Epithelial cell of esophagus (primary cell): Measurements from ENCODE around the gene UGGT2.
A peak's percentile ranks its signal among the peaks of the same experiment; 100 is the strongest.
"Not testable (repeated sequence)": the region's sequence is repeated elsewhere in the genome, so short reads cannot be mapped to it uniquely, and the experiment has no call there.

Experiments used
- DNase-seq: peaks from one replicate; pipeline ENCODE4 v3.0.0; 2010; ENCODE audit warnings: low read depth
- H3K4me3 ChIP-seq: 2 replicates; pipeline ENCODE4 v1.5.1; 2011; ENCODE audit warnings: mild to moderate bottlenecking, low read length, control low read depth
- TF ChIP-seq, protein P1 (sequence below): IDR thresholded peaks from 2 replicates; pipeline ENCODE4 v1.5.1; 2011; ENCODE audit warnings: low read depth, mild to moderate bottlenecking, low read length, control low read depth, inconsistent platforms; ENCODE audit not compliant: insufficient read depth; ENCODE audit errors: missing control alignments

Gene UGGT2

GRCh38 chr13:96072392-96072791 lies 19.2 kb upstream of the UGGT2 start:
- TF ChIP-seq, protein P1, sequence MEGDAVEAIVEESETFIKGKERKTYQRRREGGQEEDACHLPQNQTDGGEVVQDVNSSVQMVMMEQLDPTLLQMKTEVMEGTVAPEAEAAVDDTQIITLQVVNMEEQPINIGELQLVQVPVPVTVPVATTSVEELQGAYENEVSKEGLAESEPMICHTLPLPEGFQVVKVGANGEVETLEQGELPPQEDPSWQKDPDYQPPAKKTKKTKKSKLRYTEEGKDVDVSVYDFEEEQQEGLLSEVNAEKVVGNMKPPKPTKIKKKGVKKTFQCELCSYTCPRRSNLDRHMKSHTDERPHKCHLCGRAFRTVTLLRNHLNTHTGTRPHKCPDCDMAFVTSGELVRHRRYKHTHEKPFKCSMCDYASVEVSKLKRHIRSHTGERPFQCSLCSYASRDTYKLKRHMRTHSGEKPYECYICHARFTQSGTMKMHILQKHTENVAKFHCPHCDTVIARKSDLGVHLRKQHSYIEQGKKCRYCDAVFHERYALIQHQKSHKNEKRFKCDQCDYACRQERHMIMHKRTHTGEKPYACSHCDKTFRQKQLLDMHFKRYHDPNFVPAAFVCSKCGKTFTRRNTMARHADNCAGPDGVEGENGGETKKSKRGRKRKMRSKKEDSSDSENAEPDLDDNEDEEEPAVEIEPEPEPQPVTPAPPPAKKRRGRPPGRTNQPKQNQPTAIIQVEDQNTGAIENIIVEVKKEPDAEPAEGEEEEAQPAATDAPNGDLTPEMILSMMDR = no peak
- H3K4me3 ChIP-seq = no peak overlapping the region

GRCh38 chr13:96071504-96071903 lies 18.3 kb upstream of the UGGT2 start:
- no peak for DNase-seq
- TF ChIP-seq, protein P1 = no peak
- H3K4me3 ChIP-seq = no peak overlapping the region

More at GRCh38 chr13:96072392-96072791, 19.2 kb upstream of the UGGT2 start:
- no peak for DNase-seq

DNA sequence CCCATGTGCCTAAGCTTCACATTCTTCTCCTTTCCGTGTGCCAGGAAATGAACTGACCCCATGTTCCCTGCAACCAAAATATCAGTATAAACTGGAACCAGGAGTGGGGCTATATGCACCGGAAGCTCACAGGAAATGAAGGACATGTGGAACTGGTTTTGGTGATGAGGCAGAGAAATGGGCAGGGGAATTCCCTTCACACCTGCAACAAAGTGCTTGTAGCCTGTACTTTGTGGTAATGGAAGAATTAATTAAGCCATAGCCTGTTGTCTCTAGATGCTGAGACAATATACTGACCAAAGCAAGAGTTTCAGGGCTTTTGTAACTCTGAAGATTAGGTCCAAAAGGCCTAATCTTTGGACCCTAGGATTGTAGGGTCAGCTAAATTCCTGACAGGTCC lies 15.5 kb upstream of the UGGT2 start:
- no peak overlapping the region for H3K4me3 ChIP-seq
- DNase-seq = peak; percentile 39
- TF ChIP-seq, protein P1 = no peak

DNA sequence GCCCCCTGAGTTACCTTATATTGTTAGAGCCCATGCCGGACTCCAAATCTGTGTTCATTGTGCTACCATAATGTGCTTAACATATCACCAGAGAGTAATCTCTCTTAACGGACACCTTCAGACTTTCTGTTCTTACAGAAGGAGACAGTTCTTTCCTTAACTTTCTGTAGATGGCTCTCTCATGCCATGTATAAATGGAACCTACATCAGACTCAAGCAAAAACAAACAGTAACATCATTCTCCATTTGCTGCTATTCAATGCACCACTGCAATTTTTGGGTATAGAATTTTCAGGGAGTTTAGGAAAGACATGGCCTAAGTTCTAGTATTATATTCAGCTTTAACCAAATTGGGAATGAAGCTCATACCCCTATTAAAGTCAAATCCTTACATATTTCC lies 12.6 kb upstream of the UGGT2 start:
- DNase-seq = no peak
- no peak overlapping the region for H3K4me3 ChIP-seq
- TF ChIP-seq, protein P1 = no peak

GRCh38 chr13:96052656-96053002 lies 572 bp downstream of the UGGT2 start:
- H3K4me3 ChIP-seq = peak overlapping the region; percentile 77
- TF ChIP-seq, protein P1 = no peak
- peak; percentile 71 for DNase-seq

DNA sequence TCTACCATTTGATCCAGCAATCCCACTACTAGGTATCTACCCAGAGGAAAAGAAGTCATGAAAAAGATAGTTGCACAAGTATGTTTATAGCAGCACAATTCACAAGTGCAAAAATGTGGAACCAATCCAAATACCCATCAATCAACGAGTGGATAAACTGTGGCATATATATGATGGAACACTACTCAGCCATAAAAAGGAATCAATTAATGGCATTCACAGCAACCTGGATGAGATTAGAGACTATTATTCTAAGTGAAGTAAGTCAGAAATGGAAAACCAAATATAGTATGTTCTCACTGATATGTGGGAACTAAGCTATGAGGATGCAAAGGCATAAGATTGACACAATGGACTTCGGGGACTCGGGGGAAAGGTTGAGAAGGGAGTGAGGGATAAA lies 1.3 kb downstream of the UGGT2 start:
- H3K4me3 ChIP-seq, DNase-seq: not testable (repeated sequence)

DNA sequence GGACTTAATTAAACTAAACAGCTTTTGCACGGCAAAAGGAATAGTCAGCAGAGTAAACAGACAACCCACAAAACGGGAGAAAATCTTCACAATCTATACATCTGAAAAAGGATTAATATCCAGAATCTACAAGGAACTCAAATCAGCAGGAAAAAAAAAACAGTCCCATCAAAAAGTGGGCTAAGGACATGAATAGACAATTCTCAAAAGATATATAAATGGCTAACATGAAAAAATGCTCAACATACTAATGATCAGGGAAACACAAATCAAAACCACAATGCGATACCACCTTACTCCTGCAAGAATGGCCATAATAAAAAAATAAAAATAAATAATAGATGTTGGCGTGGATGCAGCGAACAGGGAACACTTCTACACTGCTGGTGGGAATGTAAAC lies 1.7 kb downstream of the UGGT2 start:
- not testable (repeated sequence) for H3K4me3 ChIP-seq, DNase-seq

- not testable (repeated sequence) for DNase-seq, H3K4me3 ChIP-seq
These were observed 2.2 kb downstream of the UGGT2 start for GRCh38 chr13:96050955-96051354.

- H3K4me3 ChIP-seq, DNase-seq: not testable (repeated sequence)
These were observed 6.6 kb downstream of the UGGT2 start for GRCh38 chr13:96046449-96047126.
